HG03432 (cell line): ENCODE data around the gene CCDC87.
A peak's percentile ranks its signal among the peaks of the same experiment; 100 is the strongest.
"Not testable (repeated sequence)": the region's sequence is repeated elsewhere in the genome, so short reads cannot be mapped to it uniquely, and the experiment has no call there.

Experiments used
- ATAC-seq: cut with Tn5 transposase; IDR thresholded peaks from one replicate; pipeline ENCODE4 v1.9.1; 2021; ENCODE audit warnings: mild to moderate bottlenecking, moderate library complexity; ENCODE audit not compliant: unreplicated experiment

The CCDC87 gene

GRCh38 chr11:66616379-66617154 is 23.7 kb upstream of the CCDC87 start, which contains the start of gene RBM14:
RBM14 (plus strand) TSS chr11:66616630; CDS start chr11:66616721, 91 bp downstream.
- ATAC-seq, result peak; percentile 90

- ATAC-seq, result no peak
Measured at GRCh38 chr11:66614073-66614472, 21.2 kb upstream of the CCDC87 start.

GRCh38 chr11:66612458-66612857 is 19.6 kb upstream of the CCDC87 start:
- ATAC-seq, result no peak

GRCh38 chr11:66609721-66610617 is 17.1 kb upstream of the CCDC87 start:
- no peak for ATAC-seq

GRCh38 chr11:66607126-66607834 is 14.4 kb upstream of the CCDC87 start:
- no peak for ATAC-seq

GRCh38 chr11:66606608-66607007 is 13.7 kb upstream of the CCDC87 start:
- ATAC-seq, result not testable (repeated sequence)

GRCh38 chr11:66604155-66604554 is 11.3 kb upstream of the CCDC87 start:
- no peak for ATAC-seq

GRCh38 chr11:66603072-66603471 is 10.2 kb upstream of the CCDC87 start:
- no peak for ATAC-seq

- ATAC-seq, result no peak
Measured at GRCh38 chr11:66600631-66601233, 7.9 kb upstream of the CCDC87 start.

- no peak for ATAC-seq
Measured at GRCh38 chr11:66600219-66600618, 7.4 kb upstream of the CCDC87 start.

GRCh38 chr11:66598993-66599392 is 6.1 kb upstream of the CCDC87 start:
- ATAC-seq, result no peak

- ATAC-seq, result no peak
Measured at GRCh38 chr11:66595245-66595904, 2.5 kb upstream of the CCDC87 start.

GRCh38 chr11:66593650-66594049 is 787 bp upstream of the CCDC87 start:
- no peak for ATAC-seq

- ATAC-seq, result peak; percentile 26
Measured at GRCh38 chr11:66593303-66593635, 406 bp upstream of the CCDC87 start.

- no peak for ATAC-seq
Measured at GRCh38 chr11:66591175-66591574, 1.7 kb downstream of the CCDC87 start.

GRCh38 chr11:66589996-66590675 is 2.7 kb downstream of the CCDC87 start:
- no peak for ATAC-seq

GRCh38 chr11:66589315-66589714 is 3.5 kb downstream of the CCDC87 start:
- not testable (repeated sequence) for ATAC-seq

GRCh38 chr11:66586136-66586535 is 6.7 kb downstream of the CCDC87 start:
- no peak for ATAC-seq

GRCh38 chr11:66585447-66585846 is 7.4 kb downstream of the CCDC87 start:
- not testable (repeated sequence) for ATAC-seq
